Measurements from ENCODE around the gene APRT.

The APRT gene

DNA sequence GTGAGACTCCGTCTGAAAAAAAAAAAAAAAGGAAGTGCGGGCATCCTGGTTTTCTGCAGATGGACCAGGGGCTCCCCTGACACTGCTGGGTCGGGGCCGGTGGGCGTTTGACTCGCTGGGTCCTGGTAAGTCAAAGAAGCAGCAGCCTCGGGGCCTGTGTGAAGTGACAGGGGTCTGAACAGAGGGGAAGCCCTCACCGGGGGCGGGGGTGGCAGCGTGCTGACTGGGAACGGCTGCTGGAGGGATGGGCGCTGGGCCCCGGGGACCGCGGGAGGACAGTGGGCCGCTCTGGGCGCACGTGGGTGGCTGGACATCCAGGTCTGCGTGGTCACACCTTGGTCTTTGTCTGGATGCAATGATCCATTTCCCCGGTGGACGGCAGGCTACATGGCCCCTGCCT is 36.8 kb upstream of the APRT start:
- TF ChIP-seq EZH2phosphoT487 (IDR thresholded peaks at IDR 0.05; ENCODE audit: borderline replicate concordance, low read length), result no peak
- TF ChIP-seq, protein P1, sequence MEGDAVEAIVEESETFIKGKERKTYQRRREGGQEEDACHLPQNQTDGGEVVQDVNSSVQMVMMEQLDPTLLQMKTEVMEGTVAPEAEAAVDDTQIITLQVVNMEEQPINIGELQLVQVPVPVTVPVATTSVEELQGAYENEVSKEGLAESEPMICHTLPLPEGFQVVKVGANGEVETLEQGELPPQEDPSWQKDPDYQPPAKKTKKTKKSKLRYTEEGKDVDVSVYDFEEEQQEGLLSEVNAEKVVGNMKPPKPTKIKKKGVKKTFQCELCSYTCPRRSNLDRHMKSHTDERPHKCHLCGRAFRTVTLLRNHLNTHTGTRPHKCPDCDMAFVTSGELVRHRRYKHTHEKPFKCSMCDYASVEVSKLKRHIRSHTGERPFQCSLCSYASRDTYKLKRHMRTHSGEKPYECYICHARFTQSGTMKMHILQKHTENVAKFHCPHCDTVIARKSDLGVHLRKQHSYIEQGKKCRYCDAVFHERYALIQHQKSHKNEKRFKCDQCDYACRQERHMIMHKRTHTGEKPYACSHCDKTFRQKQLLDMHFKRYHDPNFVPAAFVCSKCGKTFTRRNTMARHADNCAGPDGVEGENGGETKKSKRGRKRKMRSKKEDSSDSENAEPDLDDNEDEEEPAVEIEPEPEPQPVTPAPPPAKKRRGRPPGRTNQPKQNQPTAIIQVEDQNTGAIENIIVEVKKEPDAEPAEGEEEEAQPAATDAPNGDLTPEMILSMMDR (IDR thresholded peaks at IDR 0.05; ENCODE audit: low read depth, low read length, poor library complexity, severe bottlenecking), result no peak

DNA sequence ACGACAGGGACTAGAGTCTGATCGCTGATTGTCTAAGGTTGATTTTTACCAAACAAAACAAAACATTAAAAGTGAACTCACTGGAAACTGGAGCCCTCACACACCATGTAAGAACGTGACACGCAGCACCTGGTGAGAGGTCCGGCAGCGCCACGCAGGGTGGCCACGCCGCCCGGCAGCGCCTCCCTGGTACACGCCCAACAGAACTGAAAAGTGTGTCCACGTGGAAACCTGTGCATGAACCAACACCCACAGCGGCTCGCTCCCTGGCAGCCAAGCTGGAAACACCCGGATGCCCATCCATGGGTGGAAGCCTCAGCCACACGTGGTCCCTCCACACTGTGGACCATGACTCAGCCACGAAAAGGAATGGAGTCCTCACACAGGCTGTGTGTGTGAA is 35.9 kb upstream of the APRT start:
- H4K20me1 ChIP-seq (ENCODE audit: control insufficient read depth, insufficient read depth, low read depth, low read length), result no peaks in the 10 kb centered on the region
- H3K4me3 ChIP-seq (ENCODE audit: low read length), result no peak overlapping the region
- no peaks in the 10 kb centered on the region for H3K27me3 ChIP-seq (ENCODE audit: control insufficient read depth, low read length)
- H3K4me1 ChIP-seq (ENCODE audit: control insufficient read depth, low read length), result no peaks in the 10 kb centered on the region
- H3K79me2 ChIP-seq (ENCODE audit: control insufficient read depth, low read length), result no peaks in the 10 kb centered on the region
- no peak overlapping the region for H3K4me2 ChIP-seq (ENCODE audit: low read length)
- TF ChIP-seq, protein P1 (IDR thresholded peaks at IDR 0.05; ENCODE audit: low read depth, low read length, poor library complexity, severe bottlenecking), result no peak
- no peak for TF ChIP-seq EZH2phosphoT487 (IDR thresholded peaks at IDR 0.05; ENCODE audit: borderline replicate concordance, low read length)
- H3F3A ChIP-seq (ENCODE audit: control insufficient read depth, insufficient read depth), result no peaks in the 10 kb centered on the region
- H3K36me3 ChIP-seq (ENCODE audit: control insufficient read depth, low read length), result no peaks in the 10 kb centered on the region
- H3K9me3 ChIP-seq (ENCODE audit: control insufficient read depth, insufficient read depth, low read length), result no peaks in the 10 kb centered on the region
- H3K27ac ChIP-seq (ENCODE audit: low read depth, low read length), result no peak overlapping the region
- no peaks in the 10 kb centered on the region for H3K9me2 ChIP-seq (replicated peaks; ENCODE audit: control insufficient read depth, low read length)

More for the DNA sequence above, 36.8 kb upstream of the APRT start:
- H4K20me1 ChIP-seq (ENCODE audit: control insufficient read depth, insufficient read depth, low read depth, low read length), result no peaks in the 10 kb centered on the region
- no peak overlapping the region for H3K4me2 ChIP-seq (ENCODE audit: low read length)
- no peaks in the 10 kb centered on the region for H3K27me3 ChIP-seq (ENCODE audit: control insufficient read depth, low read length)
- H3K79me2 ChIP-seq (ENCODE audit: control insufficient read depth, low read length), result no peaks in the 10 kb centered on the region
- H3K27ac ChIP-seq (ENCODE audit: low read depth, low read length), result no peak overlapping the region
- no peaks in the 10 kb centered on the region for H3F3A ChIP-seq (ENCODE audit: control insufficient read depth, insufficient read depth)
- no peak overlapping the region for H3K4me3 ChIP-seq (ENCODE audit: low read length)
- no peaks in the 10 kb centered on the region for H3K9me2 ChIP-seq (replicated peaks; ENCODE audit: control insufficient read depth, low read length)
- H3K4me1 ChIP-seq (ENCODE audit: control insufficient read depth, low read length), result no peaks in the 10 kb centered on the region
- no peaks in the 10 kb centered on the region for H3K9me3 ChIP-seq (ENCODE audit: control insufficient read depth, insufficient read depth, low read length)
- no peaks in the 10 kb centered on the region for H3K36me3 ChIP-seq (ENCODE audit: control insufficient read depth, low read length)

DNA sequence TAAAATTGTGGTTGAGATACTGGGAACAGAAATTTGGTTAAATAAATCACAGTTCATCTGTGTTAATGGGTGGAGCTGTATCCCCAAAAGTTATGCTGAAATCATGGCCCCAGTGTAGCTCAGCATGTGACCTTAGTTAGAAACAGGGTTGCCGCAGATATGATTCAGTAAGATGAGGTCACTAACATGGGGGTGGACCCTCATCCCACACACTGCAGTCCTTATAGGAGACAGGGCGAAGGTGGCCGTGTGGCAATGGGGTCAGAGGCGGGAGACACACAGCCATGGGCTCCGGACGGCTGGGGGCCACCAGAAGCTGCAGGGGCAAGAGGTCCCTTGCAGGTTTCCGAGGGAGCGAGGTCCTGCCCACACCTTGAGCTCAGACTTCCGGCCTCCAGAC is 34.4 kb upstream of the APRT start:
- H3K4me3 ChIP-seq (ENCODE audit: low read length), result no peak overlapping the region
- H4K20me1 ChIP-seq (ENCODE audit: control insufficient read depth, insufficient read depth, low read depth, low read length), result no peaks in the 10 kb centered on the region
- no peaks in the 10 kb centered on the region for H3K4me1 ChIP-seq (ENCODE audit: control insufficient read depth, low read length)
- no peaks in the 10 kb centered on the region for H3K9me3 ChIP-seq (ENCODE audit: control insufficient read depth, insufficient read depth, low read length)
- no peaks in the 10 kb centered on the region for H3K36me3 ChIP-seq (ENCODE audit: control insufficient read depth, low read length)
- H3K9me2 ChIP-seq (replicated peaks; ENCODE audit: control insufficient read depth, low read length), result no peaks in the 10 kb centered on the region
- H3F3A ChIP-seq (ENCODE audit: control insufficient read depth, insufficient read depth), result no peaks in the 10 kb centered on the region
- no peaks in the 10 kb centered on the region for H3K27me3 ChIP-seq (ENCODE audit: control insufficient read depth, low read length)
- no peak overlapping the region for H3K27ac ChIP-seq (ENCODE audit: low read depth, low read length)
- H3K4me2 ChIP-seq (ENCODE audit: low read length), result no peak overlapping the region
- H3K79me2 ChIP-seq (ENCODE audit: control insufficient read depth, low read length), result no peaks in the 10 kb centered on the region
- no peak for TF ChIP-seq EZH2phosphoT487 (IDR thresholded peaks at IDR 0.05; ENCODE audit: borderline replicate concordance, low read length)
- TF ChIP-seq, protein P1 (IDR thresholded peaks at IDR 0.05; ENCODE audit: low read depth, low read length, poor library complexity, severe bottlenecking), result no peak

All from DOHH2 (cell line).